GM18858 (cell line): Measurements from ENCODE around the gene FGF14.
"Not testable (repeated sequence)": the region's sequence is repeated elsewhere in the genome, so short reads cannot be mapped to it uniquely, and the experiment has no call there.

Experiments
- ATAC-seq: cut with Tn5 transposase; IDR thresholded peaks from one replicate; pipeline ENCODE4 v1.9.1; 2021; ENCODE audit not compliant: unreplicated experiment

The FGF14 gene

GRCh38 chr13:101881593-101881992, 520.3 kb downstream of the FGF14 start:
- ATAC-seq, result no peak

- ATAC-seq, result peak; percentile 48
Observed at GRCh38 chr13:101880581-101880980, 521.3 kb downstream of the FGF14 start.

GRCh38 chr13:101876951-101877350, 524.9 kb downstream of the FGF14 start:
- no peak for ATAC-seq

- ATAC-seq, result no peak
Observed at GRCh38 chr13:101875717-101876393, 526.0 kb downstream of the FGF14 start.

- ATAC-seq, result no peak
Observed at GRCh38 chr13:101875091-101875490, 526.8 kb downstream of the FGF14 start.

- ATAC-seq, result peak; percentile 92
Observed at GRCh38 chr13:101869553-101869952, 532.3 kb downstream of the FGF14 start.

GRCh38 chr13:101868585-101869469, 533.0 kb downstream of the FGF14 start:
- peak; percentile 13 for ATAC-seq

GRCh38 chr13:101866889-101867581, 534.8 kb downstream of the FGF14 start:
- ATAC-seq, result no peak

- ATAC-seq, result no peak
Observed at GRCh38 chr13:101858860-101859259, 543.0 kb downstream of the FGF14 start.

GRCh38 chr13:101846701-101847100, 555.1 kb downstream of the FGF14 start:
- ATAC-seq, result no peak

GRCh38 chr13:101846249-101846648, 555.6 kb downstream of the FGF14 start:
- no peak for ATAC-seq

- ATAC-seq, result no peak
Observed at GRCh38 chr13:101845245-101846020, 556.4 kb downstream of the FGF14 start.

- ATAC-seq, result no peak
Observed at GRCh38 chr13:101841698-101842097, 560.1 kb downstream of the FGF14 start.

- ATAC-seq, result no peak
Observed at GRCh38 chr13:101838323-101838722, 563.5 kb downstream of the FGF14 start.

- ATAC-seq, result not testable (repeated sequence)
Observed at GRCh38 chr13:101837778-101838177, 564.1 kb downstream of the FGF14 start.

GRCh38 chr13:101837288-101837687, 564.6 kb downstream of the FGF14 start:
- ATAC-seq, result no peak

GRCh38 chr13:101835920-101836319, 565.9 kb downstream of the FGF14 start:
- no peak for ATAC-seq

- no peak for ATAC-seq
Observed at GRCh38 chr13:101833671-101834070, 568.2 kb downstream of the FGF14 start.

- ATAC-seq, result no peak
Observed at GRCh38 chr13:101830035-101830434, 571.8 kb downstream of the FGF14 start.

GRCh38 chr13:101829484-101829883, 572.4 kb downstream of the FGF14 start:
- no peak for ATAC-seq

GRCh38 chr13:101828119-101828518, 573.7 kb downstream of the FGF14 start:
- no peak for ATAC-seq
